Middle frontal gyrus (tissue), 1 donor: Measurements from ENCODE around the gene C2CD5.
"Not testable (repeated sequence)": the region's sequence is repeated elsewhere in the genome, so short reads cannot be mapped to it uniquely, and the experiment has no call there.

ENCODE experiments used
- DNase-seq: peaks from one replicate; pipeline ENCODE4 v3.0.0-alpha.2; 2015; ENCODE audit warnings: low spot score; ENCODE audit errors: extremely low spot score

The C2CD5 gene, protein sequence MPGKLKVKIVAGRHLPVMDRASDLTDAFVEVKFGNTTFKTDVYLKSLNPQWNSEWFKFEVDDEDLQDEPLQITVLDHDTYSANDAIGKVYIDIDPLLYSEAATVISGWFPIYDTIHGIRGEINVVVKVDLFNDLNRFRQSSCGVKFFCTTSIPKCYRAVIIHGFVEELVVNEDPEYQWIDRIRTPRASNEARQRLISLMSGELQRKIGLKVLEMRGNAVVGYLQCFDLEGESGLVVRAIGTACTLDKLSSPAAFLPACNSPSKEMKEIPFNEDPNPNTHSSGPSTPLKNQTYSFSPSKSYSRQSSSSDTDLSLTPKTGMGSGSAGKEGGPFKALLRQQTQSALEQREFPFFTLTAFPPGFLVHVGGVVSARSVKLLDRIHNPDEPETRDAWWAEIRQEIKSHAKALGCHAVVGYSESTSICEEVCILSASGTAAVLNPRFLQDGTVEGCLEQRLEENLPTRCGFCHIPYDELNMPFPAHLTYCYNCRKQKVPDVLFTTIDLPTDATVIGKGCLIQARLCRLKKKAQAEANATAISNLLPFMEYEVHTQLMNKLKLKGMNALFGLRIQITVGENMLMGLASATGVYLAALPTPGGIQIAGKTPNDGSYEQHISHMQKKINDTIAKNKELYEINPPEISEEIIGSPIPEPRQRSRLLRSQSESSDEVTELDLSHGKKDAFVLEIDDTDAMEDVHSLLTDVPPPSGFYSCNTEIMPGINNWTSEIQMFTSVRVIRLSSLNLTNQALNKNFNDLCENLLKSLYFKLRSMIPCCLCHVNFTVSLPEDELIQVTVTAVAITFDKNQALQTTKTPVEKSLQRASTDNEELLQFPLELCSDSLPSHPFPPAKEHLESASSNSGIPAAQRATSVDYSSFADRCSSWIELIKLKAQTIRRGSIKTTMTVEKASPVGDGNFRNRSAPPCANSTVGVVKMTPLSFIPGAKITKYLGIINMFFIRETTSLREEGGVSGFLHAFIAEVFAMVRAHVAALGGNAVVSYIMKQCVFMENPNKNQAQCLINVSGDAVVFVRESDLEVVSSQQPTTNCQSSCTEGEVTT

DNA sequence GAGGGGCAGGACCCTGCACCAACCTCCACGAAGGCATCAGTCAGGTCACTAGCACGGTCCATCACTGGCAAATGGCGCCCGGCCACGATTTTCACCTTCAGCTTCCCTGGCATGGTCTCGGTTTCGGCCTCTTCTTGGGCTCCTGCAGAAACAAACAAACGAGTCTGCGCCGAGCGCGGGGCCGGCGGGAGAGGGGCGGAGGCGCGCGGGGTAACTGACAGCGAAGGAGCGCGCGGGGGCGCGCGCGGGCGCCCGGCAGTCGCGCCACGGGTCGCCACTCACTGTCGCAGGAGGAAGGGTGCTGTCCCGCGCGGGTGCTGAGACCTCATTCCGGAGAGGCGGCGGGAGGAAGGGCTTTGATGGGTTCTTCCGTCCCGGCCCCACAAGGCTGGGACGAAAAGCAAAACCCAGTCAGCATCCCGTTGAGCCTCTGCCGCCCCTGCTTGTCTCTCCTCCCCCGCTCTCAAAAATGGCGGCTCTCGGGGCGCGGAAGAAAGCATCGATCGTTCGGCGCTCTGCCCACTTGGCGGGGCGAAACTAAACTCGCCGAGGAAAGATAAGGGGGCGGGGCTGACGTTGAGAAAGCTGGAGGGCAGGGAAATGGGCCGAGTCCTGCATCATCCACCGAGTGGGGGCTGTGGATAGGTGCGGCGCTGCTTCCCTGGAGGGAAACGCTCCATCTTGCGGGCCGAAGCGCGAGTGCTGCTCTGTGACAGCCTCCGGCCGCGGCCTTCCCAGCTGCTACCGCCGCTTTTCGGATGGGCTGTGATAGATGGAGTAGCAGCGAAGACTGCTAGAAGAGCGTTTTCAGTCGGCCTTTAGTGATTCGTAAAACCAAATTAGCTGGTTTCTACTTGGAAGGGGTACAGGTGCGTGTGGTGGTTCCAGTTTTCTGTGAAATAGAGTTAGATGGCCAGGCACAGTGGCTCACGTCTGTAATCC lies at the start of gene C2CD5:
Gene C2CD5, minus strand, starts transcription at position 505 of the 942 bp plus-strand sequence. Its CDS starts 392 bp downstream, at position 113.
- peak; percentile 93 for DNase-seq

- DNase-seq, result no peak
Observed at GRCh38 chr12:22593864-22594263, 49.5 kb upstream of the C2CD5 start.

DNA sequence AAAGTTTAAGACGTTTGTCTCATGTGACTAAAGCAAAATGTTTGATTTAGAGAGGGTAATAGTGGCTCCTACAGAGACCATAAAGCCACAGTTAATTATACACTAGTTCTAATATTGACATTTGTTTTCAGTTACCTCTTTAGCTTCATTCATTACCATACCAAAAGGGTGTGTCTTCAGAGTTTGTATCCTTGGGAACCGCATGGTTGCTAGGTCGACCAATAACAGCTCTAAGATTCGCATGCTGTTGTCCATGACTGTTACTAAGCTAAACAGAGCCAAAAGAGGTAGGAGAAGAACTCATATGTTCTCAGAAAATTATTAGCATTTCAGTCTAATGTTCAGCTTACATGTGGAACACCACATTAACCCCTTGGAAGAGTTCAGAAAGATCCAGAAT lies 44.5 kb upstream of the C2CD5 start:
- DNase-seq, result no peak

DNA sequence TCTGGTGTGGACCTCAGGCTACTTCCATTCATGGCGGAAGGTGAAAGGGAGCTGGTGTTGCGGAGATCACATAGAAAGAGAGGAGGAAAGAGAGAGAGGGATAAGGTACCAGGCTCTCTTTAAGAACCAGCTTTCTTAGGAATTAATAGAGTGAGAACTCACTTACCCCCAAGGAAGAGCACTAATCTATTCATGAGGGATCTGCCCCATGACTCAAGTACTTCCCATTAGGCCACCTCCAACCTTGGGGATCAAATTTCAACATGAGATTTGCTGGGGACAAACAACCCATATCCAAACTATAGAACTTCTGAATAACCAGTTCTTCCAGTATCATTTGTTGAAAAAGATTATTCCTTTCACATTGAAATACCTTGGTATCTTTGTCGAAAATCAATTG lies 34.0 kb upstream of the C2CD5 start:
- no peak for DNase-seq

GRCh38 chr12:22577667-22578066 lies 33.3 kb upstream of the C2CD5 start:
- no peak for DNase-seq

GRCh38 chr12:22576473-22576872 lies 32.1 kb upstream of the C2CD5 start:
- no peak for DNase-seq

GRCh38 chr12:22576065-22576464 lies 31.7 kb upstream of the C2CD5 start:
- DNase-seq, result no peak

- no peak for DNase-seq
Observed at GRCh38 chr12:22574921-22575320, 30.6 kb upstream of the C2CD5 start.

DNA sequence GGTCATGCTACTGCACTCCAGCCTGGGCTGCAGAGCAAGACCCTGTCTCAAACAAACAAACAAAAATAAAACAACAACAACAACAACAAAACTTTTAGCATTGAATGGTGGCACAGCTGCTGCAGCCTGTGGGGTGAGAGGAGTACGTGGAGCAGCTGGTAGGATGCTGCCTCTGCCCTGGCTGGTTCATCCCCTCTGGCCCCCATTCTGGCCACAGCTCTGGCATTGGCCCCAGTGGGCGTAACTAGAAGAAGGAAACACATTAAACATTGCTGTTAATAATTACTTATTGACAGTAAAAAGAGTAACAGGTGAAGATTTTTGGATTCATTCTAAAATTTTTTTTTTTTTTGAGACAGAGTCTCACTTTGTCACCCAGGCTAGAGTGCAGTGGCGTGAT lies 28.8 kb upstream of the C2CD5 start:
- DNase-seq, result no peak

GRCh38 chr12:22569253-22569652 lies 24.9 kb upstream of the C2CD5 start:
- no peak for DNase-seq

DNA sequence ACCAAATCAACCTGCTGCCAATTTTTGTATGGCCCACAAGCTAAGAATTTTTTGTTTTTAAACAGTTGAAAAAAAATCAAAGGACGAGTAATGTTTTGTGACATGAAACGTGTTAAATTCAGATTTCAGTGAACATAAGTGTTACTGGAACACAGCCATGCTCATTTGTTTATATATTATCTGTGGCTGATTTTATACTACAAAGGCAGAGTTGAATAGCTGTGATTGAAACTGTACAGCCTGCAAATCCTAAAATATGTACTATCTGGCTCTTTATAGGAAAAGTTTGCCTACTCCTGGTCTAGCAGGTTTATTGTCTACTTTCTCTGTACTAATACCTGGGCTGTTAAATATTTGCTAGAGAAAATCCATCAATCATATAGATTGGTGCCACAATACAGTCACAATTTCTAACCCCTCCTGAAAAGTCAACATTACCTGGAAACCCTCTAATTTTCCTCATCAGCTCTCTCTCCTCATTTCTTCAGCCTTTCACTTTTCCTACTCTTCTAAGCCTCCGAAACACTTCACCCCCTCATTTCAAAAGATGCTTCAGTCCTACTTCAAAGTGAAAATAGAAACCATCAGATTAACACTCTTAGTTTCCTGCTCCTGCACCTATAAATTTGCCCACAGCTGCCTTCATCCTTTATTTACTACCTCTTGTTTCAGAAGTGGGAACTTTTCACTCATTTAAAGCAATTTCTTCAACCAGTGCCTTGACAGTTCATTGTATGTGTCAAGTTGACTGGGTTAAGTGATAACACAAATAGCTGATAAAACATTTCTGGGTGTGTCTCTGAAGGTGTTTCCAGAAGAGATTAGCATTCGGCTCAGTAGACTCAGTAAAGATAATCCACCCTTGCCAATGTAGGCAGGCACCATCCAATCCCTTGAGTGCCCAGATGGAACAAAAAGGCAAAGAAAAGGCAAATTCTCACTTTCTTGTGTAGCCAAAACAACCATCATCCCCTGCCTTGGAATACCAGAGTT lies 18.0 kb upstream of the C2CD5 start:
- DNase-seq, result no peak

- not testable (repeated sequence) for DNase-seq
Observed at GRCh38 chr12:22554750-22555149, 10.4 kb upstream of the C2CD5 start.

GRCh38 chr12:22551624-22552023 lies 7.3 kb upstream of the C2CD5 start:
- DNase-seq, result no peak

- no peak for DNase-seq
Observed at GRCh38 chr12:22545255-22545654, 913 bp upstream of the C2CD5 start.

GRCh38 chr12:22543246-22544037 lies 900 bp downstream of the C2CD5 start:
- no peak for DNase-seq

DNA sequence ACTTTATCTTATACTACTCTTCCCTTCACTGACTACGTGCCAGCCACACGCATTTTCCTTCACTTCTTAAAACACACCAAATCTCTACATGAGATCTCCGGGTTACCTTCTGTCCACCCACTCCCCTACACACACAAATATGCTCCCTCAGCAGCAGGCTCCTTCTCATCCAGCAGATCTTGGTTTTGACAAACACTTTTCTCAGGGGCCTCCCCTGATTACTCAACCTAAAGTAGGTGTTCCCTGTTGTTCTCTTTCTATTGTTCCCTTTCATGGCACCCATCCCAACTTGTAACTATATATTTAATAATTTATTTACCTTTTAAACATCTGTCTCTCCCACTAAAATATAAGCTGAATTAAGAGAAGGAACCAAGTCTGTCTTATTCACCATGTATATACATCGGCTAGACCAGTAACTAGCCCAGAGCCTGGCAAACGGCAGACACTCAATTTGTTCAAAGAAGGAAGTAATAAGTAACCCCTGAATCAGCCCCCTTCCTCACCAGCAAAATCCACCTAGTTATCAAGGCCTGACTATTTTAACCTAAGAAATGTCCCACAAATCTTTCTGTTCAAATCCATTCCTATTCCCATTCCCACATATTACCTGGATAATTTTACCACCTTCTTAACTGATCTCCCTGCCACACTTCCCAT lies 2.7 kb downstream of the C2CD5 start:
- DNase-seq, result no peak

DNA sequence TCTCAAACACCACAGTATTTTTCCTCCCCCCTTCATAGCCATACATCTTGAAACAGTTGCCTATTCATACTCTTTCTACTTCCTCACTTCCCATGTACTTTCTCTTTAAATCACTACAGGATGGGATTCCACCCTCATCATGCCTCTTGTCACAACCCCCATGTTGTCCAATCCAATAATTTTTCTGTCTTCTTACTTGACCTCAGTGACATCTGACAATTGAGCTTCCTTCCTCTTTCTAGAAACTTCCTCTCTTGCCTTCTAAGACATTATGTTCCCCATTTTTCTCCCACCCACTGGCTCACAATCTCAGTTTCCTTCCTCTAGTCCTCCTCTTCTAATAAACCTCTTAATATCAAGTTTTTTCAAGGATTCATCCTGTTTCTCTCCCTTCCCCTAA lies 5.3 kb downstream of the C2CD5 start:
- DNase-seq, result no peak

- DNase-seq, result no peak
Observed at GRCh38 chr12:22538311-22538710, 6.0 kb downstream of the C2CD5 start.
